H9 (cell line): ENCODE measurements around the gene DNAI4. TPM values are rescaled to one million over a fixed set of nuclear protein-coding genes. Genes with fewer than 3 reads are reported as not detected.

ENCODE experiments used
- DNase-seq: peaks from one replicate; pipeline ENCODE4 v3.0.0-alpha.2; 2017
- H2AFZ ChIP-seq: one replicate; pipeline ENCODE4 v1.6.1; 2013; ENCODE audit warnings: mild to moderate bottlenecking, low read length, control low read depth, moderate library complexity
- H2AK5ac ChIP-seq: 2 replicates; pipeline ENCODE4 v1.6.1; 2013; ENCODE audit warnings: low read length, control low read depth, mixed read lengths; ENCODE audit not compliant: insufficient read length
- H2BK120ac ChIP-seq: one replicate; pipeline ENCODE4 v1.6.1; 2013; ENCODE audit warnings: low read depth, mild to moderate bottlenecking, low read length, control low read depth, inconsistent platforms; ENCODE audit not compliant: poor library complexity, severe bottlenecking
- H2BK12ac ChIP-seq: 2 replicates; pipeline ENCODE4 v1.6.1; 2013; ENCODE audit warnings: low read length, control low read depth, mixed read lengths, low read depth; ENCODE audit not compliant: insufficient read length
- H2BK15ac ChIP-seq: 2 replicates; pipeline ENCODE4 v1.6.1; 2013; ENCODE audit warnings: low read depth, low read length, control low read depth
- H2BK20ac ChIP-seq: one replicate; pipeline ENCODE4 v1.6.1; 2013; ENCODE audit warnings: low read depth, mild to moderate bottlenecking, low read length, control low read depth, inconsistent platforms; ENCODE audit not compliant: poor library complexity, severe bottlenecking
- H2BK5ac ChIP-seq: 2 replicates; pipeline ENCODE4 v1.6.1; 2013; ENCODE audit warnings: low read length, control low read depth, mixed read lengths; ENCODE audit not compliant: insufficient read length
- H3K14ac ChIP-seq: 2 replicates; pipeline ENCODE4 v1.6.1; 2013; ENCODE audit warnings: low read length, control low read depth; ENCODE audit not compliant: insufficient read depth
- H3K18ac ChIP-seq: 2 replicates; pipeline ENCODE4 v1.6.1; 2013; ENCODE audit warnings: low read depth, mild to moderate bottlenecking, mixed read lengths, low read length, control low read depth; ENCODE audit not compliant: insufficient read length
- H3K23ac ChIP-seq: 2 replicates; pipeline ENCODE4 v1.6.1; 2013; ENCODE audit warnings: low read length, control low read depth, mixed read lengths, low read depth; ENCODE audit not compliant: insufficient read length
- H3K23me2 ChIP-seq: 2 replicates; pipeline ENCODE4 v1.6.1; 2013; ENCODE audit warnings: low read depth, mild to moderate bottlenecking, mixed read lengths, low read length, control low read depth; ENCODE audit not compliant: insufficient read length, poor library complexity, severe bottlenecking
- H3K27ac ChIP-seq: 2 replicates; pipeline ENCODE4 v1.5.1; 2013; ENCODE audit warnings: low read length, control low read depth, mixed read lengths, low read depth; ENCODE audit not compliant: insufficient read length
- H3K27me3 ChIP-seq: 2 replicates; pipeline ENCODE4 v1.6.1; 2013; ENCODE audit warnings: low read length, control low read depth, inconsistent platforms; ENCODE audit not compliant: insufficient read depth
- H3K4ac ChIP-seq: 2 replicates; pipeline ENCODE4 v1.6.1; 2013; ENCODE audit warnings: low read depth, mild to moderate bottlenecking, control low read depth, inconsistent platforms, low read length, moderate library complexity
- H3K4me1 ChIP-seq: 2 replicates; pipeline ENCODE4 v1.6.1; 2013; ENCODE audit warnings: low read length, control low read depth, inconsistent platforms; ENCODE audit not compliant: insufficient read depth
- H3K4me2 ChIP-seq: 2 replicates; pipeline ENCODE4 v1.6.1; 2013; ENCODE audit warnings: low read length, control low read depth, mixed read lengths; ENCODE audit not compliant: insufficient read length, insufficient read depth
- H3K56ac ChIP-seq: 2 replicates; pipeline ENCODE4 v1.6.1; 2013; ENCODE audit warnings: low read depth, mild to moderate bottlenecking, mixed read lengths, low read length, control low read depth; ENCODE audit not compliant: insufficient read length
- H3K79me1 ChIP-seq: 2 replicates; pipeline ENCODE4 v1.6.1; 2013; ENCODE audit warnings: low read depth, mild to moderate bottlenecking, moderate library complexity, low read length, control low read depth, inconsistent platforms; ENCODE audit not compliant: insufficient read depth, poor library complexity, severe bottlenecking
- H3K79me2 ChIP-seq: 2 replicates; pipeline ENCODE4 v1.6.1; 2013; ENCODE audit warnings: low read length, control low read depth, inconsistent platforms; ENCODE audit not compliant: insufficient read depth
- H3K9ac ChIP-seq: 2 replicates; pipeline ENCODE4 v1.6.1; 2013; ENCODE audit warnings: low read length, control low read depth, mixed read lengths; ENCODE audit not compliant: insufficient read length; ENCODE audit errors: extremely low read depth
- H3K9me3 ChIP-seq: one replicate; pipeline ENCODE4 v1.6.1; 2013; ENCODE audit warnings: low read depth, low read length, inconsistent platforms; ENCODE audit not compliant: control insufficient read depth
- H3T11ph ChIP-seq: one replicate; pipeline ENCODE4 v1.6.1; 2013; ENCODE audit warnings: mild to moderate bottlenecking, low read length, control low read depth, inconsistent platforms
- H4K20me1 ChIP-seq: one replicate; pipeline ENCODE4 v1.6.1; 2013; ENCODE audit not compliant: control insufficient read depth, insufficient read length, insufficient read depth
- H4K5ac ChIP-seq: 2 replicates; pipeline ENCODE4 v1.6.1; 2013; ENCODE audit warnings: low read depth, mild to moderate bottlenecking, mixed read lengths, low read length, control low read depth; ENCODE audit not compliant: insufficient read length
- H4K8ac ChIP-seq: replicated peaks from 2 replicates; pipeline ENCODE4 v1.6.1; 2013; ENCODE audit warnings: low read length, control low read depth, mixed read lengths, low read depth; ENCODE audit not compliant: insufficient read length
- H4K91ac ChIP-seq: 2 replicates; pipeline ENCODE4 v1.6.1; 2013; ENCODE audit warnings: low read depth, mild to moderate bottlenecking, moderate library complexity, mixed read lengths, low read length, control low read depth; ENCODE audit not compliant: insufficient read length
- H3K27ac Mint-ChIP-seq, 3 experiments: 2 replicates in 2 of 3; 3 replicates in 1 of 3; pipeline ENCODE4 v1.8.0; 2020 to 2021; ENCODE audit warnings: mixed read lengths in 3 of 3, mild to moderate bottlenecking in 1 of 3, moderate library complexity in 1 of 3
- H3K27me3 Mint-ChIP-seq: 2 replicates; pipeline ENCODE4 v1.8.0; 2021; ENCODE audit warnings: low read depth, mild to moderate bottlenecking, moderate library complexity, mixed read lengths
- H3K36me3 Mint-ChIP-seq, 3 experiments: 2 replicates in 2 of 3; 3 replicates in 1 of 3; pipeline ENCODE4 v1.8.0; 2020 to 2021; ENCODE audit warnings: low read depth in 3 of 3, mixed read lengths in 3 of 3; ENCODE audit not compliant: insufficient read depth in 1 of 3
- H3K4me1 Mint-ChIP-seq, 2 experiments: 2 replicates each; pipeline ENCODE4 v1.8.0; 2020; ENCODE audit warnings: mixed read lengths in 2 of 2
- H3K4me3 Mint-ChIP-seq, 2 experiments: 2 replicates in 1 of 2; 3 replicates in 1 of 2; pipeline ENCODE4 v1.8.0; 2020 to 2021; ENCODE audit warnings: mild to moderate bottlenecking in 2 of 2, mixed read lengths in 2 of 2, moderate library complexity in 1 of 2
- H3K9me3 Mint-ChIP-seq, 2 experiments: 2 replicates in 1 of 2; 3 replicates in 1 of 2; pipeline ENCODE4 v1.8.0; 2020; ENCODE audit warnings: mild to moderate bottlenecking in 2 of 2, mixed read lengths in 2 of 2, moderate library complexity in 1 of 2
- CTCF ChIP-seq: fragments of 200-600 bp; sonication (generic); conservative IDR thresholded peaks from 3 replicates; pipeline ENCODE4 v1.8.0; 2021; ENCODE audit warnings: antibody characterized with exemption, mild to moderate bottlenecking
- total RNA-seq: library from RNA; stranded (reverse); gene quantifications from 2 replicates; pipeline ENCODE4 v1.2.1, GENCODE V29; 2021

The DNAI4 gene
- total RNA-seq, 1 experiment from 2014 or later = 1.4 TPM

GRCh38 chr1:66938613-66939012, 14.0 kb upstream of the DNAI4 start:
- Mint-ChIP-seq H3K27me3 (no peaks in the 10 kb centered on the region), H3K36me3 (peaks cover 3 to 6% (median 4%) of the 10 kb centered on the region in 3 experiments; a peak in 4 of 7 replicates), H3K9me3 (no peaks in the 10 kb centered on the region), H3K27ac (no peak overlapping the region), H3K4me3 (no peak overlapping the region), H3K4me1 (peaks cover 13% of the 10 kb centered on the region in 2 experiments)
- H3T11ph ChIP-seq = no peak overlapping the region
- H3K4me2 ChIP-seq = no peak overlapping the region
- H2AK5ac ChIP-seq = no peak overlapping the region
- H3K27ac ChIP-seq = no peak overlapping the region
- H3K23me2 ChIP-seq = no peaks in the 10 kb centered on the region
- H4K5ac ChIP-seq = no peak overlapping the region
- no peaks in the 10 kb centered on the region for H3K9me3 ChIP-seq
- H3K56ac ChIP-seq = no peak overlapping the region
- H2BK20ac ChIP-seq = no peak overlapping the region
- H3K4me1 ChIP-seq = no peaks in the 10 kb centered on the region
- no peak for DNase-seq
- H3K79me1 ChIP-seq = peaks cover 2% of the 10 kb centered on the region
- H2BK5ac ChIP-seq = no peak overlapping the region
- no peak overlapping the region for H4K91ac ChIP-seq
- no peak overlapping the region for H4K8ac ChIP-seq
- H3K4ac ChIP-seq = no peak overlapping the region
- H2AFZ ChIP-seq = no peak overlapping the region
- no peaks in the 10 kb centered on the region for H3K27me3 ChIP-seq
- TF ChIP-seq CTCF = no peak
- no peak overlapping the region for H3K9ac ChIP-seq
- no peak overlapping the region for H2BK120ac ChIP-seq
- H3K23ac ChIP-seq = no peak overlapping the region
- H3K14ac ChIP-seq = no peak overlapping the region
- H2BK15ac ChIP-seq = no peak overlapping the region
- peaks cover 13% of the 10 kb centered on the region; the same call in 1 of the 2 replicates for H3K79me2 ChIP-seq
- H2BK12ac ChIP-seq = no peak overlapping the region
- no peaks in the 10 kb centered on the region for H4K20me1 ChIP-seq
- no peak overlapping the region for H3K18ac ChIP-seq
